HG03457 (cell line): ENCODE results near the gene SCG3.

Experiments used
- ATAC-seq: cut with Tn5 transposase; IDR thresholded peaks from one replicate; pipeline ENCODE4 v1.9.1; 2021; ENCODE audit warnings: moderate number of reproducible peaks; ENCODE audit not compliant: unreplicated experiment

Gene SCG3

GRCh38 chr15:51726302-51727073, 45.2 kb downstream of the SCG3 start:
- ATAC-seq, result peak; percentile 60

GRCh38 chr15:51727141-51727897, 46.0 kb downstream of the SCG3 start:
- no peak for ATAC-seq

- peak; percentile 50 for ATAC-seq
Measured at GRCh38 chr15:51731549-51732267, 50.4 kb downstream of the SCG3 start.

DNA sequence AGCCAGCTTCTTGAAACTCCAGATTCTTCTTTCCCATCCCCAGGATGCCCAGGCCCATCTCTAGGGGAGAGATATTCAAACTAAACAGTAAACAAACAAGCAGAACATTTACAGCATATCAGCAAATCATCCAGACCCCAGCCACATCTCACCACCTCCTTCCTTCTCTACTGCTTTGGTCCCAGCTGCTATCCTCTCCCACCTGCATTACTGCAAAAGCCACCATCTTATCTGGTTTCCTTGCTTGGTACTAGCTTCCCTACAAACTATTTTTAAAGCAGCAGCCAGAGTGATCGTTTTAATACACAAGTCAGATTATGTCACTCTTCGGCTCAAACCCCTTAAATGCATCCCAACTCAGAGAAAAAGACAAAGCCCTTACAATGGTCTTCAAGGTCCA, 51.3 kb downstream of the SCG3 start:
- no peak for ATAC-seq

DNA sequence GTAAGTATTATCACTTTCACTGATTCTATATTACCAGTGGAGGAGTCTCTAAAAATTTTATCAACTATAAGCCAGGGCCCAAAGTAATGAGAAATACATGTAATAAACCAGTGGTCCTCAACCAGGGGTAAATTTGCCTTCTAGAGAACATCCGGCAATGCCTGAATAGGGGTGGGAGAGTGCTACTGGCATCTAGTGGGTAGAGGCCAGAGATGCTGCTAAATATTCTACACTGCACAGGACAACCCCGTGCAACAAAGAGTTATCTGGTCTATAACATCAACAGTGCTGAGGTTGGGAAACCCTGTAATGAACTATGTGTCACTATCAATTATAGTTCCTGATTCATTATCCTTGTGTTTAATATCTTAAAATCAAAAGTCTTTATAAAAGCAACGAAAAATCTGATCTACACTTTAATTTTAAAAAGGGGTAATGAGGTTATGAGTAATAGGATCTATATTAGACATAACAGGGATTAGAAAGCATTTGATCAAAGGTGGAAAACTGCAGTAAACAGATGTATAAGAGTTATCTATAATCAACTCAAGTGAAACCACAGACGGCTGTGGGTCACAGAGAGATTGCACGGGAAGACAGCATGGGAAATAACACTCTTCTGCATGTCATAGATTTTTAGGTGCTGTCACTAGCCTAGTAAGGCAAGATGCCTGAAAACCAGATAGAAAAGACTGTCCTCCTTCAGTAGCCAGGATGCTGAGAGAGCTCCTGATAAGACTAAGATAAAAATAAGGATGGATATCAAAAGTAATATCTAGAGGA, 54.1 kb downstream of the SCG3 start:
- no peak for ATAC-seq

- ATAC-seq, result peak; percentile 28
Measured at GRCh38 chr15:51736069-51736468, 54.8 kb downstream of the SCG3 start.

DNA sequence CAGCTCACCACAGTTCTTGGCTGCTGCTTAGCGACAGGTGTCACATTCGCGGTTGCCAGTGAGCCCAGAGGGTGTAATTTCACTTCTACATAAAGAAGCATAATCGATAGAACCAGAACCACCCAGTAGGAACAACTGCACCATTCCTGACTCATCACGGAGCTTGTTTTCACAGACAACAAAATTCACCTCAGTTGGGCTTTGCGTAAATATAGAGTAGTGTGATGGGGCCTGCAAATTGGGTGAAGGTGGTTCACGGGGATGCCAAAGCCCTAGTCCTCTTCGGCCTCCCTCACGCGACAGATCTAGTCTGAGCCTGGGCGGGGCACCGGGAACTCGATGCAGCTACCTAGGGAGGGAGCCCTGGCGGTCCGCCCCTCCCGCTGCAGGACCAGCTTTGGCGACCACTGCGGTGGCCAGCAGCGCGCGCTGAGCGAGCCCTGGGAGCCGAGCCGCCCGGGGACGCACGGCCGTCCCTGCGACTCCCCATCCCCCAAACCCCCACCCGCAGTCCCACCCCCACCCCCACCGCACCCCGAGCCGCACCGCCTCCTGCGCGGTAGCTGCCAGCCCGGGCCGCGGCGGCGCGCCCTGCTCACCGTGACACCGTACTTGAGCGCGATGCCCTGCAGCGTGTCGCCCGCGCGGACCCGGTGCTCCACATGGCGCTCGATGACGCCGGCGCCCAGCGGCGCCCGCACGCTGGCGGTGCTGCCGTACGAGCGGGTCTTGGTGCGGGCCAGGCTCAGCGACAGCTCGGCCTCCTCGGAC, 55.6 kb downstream of the SCG3 start:
- no peak for ATAC-seq

DNA sequence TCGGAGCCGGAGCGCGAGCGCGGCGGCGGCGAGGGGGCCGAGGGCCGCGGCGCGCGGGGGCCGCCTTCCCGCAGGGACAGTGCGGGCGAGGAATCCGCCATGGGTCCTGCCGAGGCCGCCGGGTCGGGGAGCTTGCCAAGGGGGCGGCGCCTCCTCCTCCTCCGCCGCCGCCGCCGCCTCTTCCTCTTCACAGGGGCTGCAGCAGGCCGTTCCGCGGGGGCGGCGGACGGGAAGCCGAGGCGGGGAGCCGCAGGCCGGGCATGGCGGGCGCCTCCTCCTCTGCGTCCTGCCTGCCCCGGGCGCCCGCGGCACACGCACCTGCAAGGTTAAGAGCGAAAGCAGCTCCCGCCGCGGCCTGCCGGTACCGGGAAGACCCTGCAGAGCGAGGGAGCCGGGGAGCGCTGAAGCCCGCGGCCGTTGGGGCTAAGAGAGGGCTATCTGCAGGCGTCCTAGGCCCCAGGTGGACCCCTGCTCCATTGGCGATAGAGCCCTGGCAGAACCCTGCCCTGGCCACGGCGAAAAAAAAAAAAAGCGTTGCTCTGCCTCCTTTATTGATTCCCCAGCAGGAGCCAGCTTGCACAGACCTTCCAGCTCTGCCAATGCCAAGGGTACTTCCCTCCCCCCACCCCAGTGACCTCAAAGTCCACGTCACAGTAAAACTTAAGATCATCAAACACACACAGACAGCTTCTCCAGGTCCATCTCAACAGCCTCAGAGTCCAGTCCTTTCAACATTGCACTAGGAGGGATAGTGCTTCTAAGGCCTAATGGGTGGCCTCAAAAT, 56.4 kb downstream of the SCG3 start, which contains the start of gene LYSMD2:
TSS of gene LYSMD2 (minus strand) at position 134 of the 784 bp plus-strand sequence. CDS start at position 101, 33 bp downstream.
- ATAC-seq, result no peak

GRCh38 chr15:51738553-51738952, 57.2 kb downstream of the SCG3 start:
- ATAC-seq, result no peak

GRCh38 chr15:51739061-51739712, 57.9 kb downstream of the SCG3 start:
- ATAC-seq, result no peak

- ATAC-seq, result no peak
Measured at GRCh38 chr15:51749307-51749706, 68.0 kb downstream of the SCG3 start.

DNA sequence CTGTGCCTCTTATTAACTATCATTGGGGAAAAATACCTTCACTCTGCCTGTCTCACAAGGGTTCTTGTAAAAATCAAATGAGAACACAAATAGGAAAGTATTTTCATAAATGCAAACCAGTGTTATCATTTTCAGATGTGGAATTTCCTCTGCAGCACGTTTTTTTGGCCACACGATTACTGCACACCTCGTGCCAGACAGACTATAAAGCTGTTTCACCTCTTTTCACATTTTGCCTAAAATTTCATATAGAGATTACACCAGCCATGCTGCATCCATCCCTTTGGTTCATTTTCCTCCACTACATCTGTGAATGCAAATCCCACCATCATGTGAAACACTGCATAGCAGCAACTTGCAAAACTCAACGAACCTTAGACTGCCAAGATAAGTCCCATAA, 68.9 kb downstream of the SCG3 start:
- no peak for ATAC-seq

GRCh38 chr15:51750792-51751696, 69.7 kb downstream of the SCG3 start, which contains the start of gene TMOD2:
TSS of gene TMOD2 (plus strand) at chr15:51751597. CDS start at chr15:51766442, 14,845 bp downstream.
- peak; percentile 52 for ATAC-seq

DNA sequence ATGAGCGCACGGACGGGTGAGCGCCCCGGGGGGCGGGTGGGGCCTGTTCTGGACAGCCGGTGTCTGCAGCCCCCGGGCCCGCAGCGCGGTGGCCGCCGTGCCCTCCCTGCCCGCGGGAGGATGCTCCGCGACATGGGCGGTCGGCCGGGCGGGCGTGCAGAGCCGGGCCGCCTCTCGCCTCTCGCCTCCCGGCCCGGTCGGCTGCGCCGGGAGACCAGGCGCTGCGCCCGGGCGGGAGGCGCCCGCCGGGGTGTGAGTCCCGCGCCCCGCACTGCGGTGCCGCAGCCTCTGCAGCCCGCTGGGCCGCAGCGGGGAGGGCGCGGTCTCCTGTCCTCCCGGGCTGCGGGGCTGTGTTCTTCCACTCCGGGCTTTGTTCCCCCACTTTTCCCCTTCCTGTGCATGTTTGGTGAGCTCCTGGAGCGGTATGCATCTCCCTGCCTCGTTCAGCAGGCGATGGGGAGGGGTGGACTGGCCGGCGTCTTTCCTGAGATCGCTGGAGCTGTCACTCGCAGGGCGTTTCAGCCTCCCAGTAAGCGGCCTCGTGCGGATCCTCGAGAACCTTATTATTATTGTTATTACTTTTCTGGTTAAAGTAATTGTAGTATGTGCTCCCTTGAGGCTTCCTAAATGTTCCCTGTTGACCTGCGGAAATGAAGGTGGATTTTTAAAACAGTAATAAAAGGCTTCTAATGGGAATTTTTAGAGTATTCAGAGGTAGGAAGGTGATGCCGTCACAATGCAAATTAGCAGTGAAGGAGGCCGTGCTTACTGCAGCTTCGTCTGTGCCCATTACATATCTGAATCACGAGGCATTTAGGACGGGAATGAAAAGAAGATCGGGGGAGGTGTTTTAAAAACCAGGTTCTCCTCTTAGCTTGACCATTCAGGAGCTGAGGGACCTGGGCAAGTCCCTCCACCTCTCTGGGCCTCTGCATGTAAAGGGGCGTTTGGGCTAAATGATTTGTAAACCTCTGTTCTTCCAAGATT, 70.7 kb downstream of the SCG3 start:
- peak; percentile 25 for ATAC-seq

DNA sequence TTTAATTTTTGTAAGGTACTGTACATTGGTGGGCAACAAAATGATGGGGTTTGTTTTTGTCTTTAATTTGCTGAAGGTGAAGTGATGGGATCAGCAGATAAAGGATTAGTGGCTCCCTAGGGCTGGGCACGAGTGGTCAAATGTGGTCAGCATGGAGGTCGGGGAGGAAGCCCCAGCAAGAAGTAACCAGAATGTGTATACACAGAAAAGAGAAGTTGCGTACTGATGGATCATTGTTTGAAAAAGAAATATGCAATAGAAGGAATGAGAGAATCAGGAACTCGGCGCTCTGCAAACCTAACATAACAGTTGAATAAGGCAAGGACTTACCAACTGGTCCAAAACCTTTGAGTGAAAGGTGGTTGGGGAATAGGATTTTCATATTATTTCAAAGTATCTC, 71.6 kb downstream of the SCG3 start:
- no peak for ATAC-seq

DNA sequence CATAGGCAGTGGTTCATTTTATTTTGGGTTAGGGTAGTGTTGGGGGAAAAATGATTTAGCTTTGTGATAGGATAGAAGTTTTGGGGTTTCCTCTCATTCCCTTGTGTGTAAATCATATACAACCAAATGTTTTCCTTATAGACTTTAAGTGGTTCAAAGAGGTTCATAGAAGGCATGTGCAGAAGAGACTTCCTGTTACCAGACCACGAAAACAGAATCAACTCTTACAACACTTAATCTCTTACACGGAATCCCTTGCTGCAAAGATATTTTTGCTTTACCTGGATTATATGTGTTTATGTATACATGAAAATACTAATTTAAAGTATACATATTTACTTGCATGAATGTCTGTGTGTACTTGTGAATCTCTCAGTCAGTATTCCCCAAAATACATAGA, 73.0 kb downstream of the SCG3 start:
- ATAC-seq, result no peak
